ENCODE measurements around the gene ZC2HC1C. TPM values are rescaled to one million over a fixed set of nuclear protein-coding genes. Genes with fewer than 3 reads are reported as not detected.

Gene ZC2HC1C
- total and polyA plus RNA-seq, 2 of the 13 experiments (the other 11 are each of a cell fraction or from before 2014, with no cell fraction given): 3.3 to 3.5 TPM

DNA sequence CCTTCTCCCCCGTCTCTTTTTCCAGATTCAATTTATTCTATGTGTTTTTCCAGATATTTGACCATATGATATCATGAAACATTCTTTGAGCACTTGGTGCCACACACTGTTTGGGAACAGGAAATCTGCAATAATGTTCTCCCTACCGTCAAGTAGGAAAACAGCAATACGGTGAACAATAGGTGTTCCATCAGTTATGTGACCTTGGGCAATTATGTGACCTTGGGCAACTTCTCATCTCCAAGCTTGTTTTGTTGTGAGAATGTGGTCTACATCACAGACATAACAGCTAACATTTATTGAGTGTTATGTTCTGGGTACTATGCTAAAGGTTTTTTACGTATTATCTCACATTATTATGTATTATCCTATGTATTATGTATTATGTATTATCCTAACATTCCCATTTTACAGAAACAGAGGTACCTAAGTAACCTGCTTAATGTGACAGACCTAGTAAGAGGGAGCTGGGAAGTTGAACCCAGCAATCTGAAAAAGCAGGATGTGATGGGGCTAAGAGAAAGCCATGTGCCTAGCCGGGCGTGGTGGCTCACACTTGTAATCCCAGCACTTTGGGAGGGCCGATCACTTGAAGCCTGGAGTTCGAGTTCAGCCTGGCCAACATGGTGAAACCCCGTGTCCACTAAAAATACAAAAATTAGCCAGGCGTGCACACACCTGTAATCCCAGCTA, 58.6 kb downstream of the ZC2HC1C start:
- Histone ChIP-seq H2AFZ (ENCODE audit: low read length) (no peak overlapping the region), H4K20me1 (ENCODE audit: insufficient read depth, low read length) (no peaks in the 10 kb centered on the region), H3K79me2 (ENCODE audit: insufficient read depth, low read length) (peaks cover 26% of the 10 kb centered on the region), H3K9me3 (ENCODE audit: low read length) (no peaks in the 10 kb centered on the region), H3K27me3 (ENCODE audit: control insufficient read depth in 1 of 2, insufficient read depth in 2 of 2, low read length in 2 of 2) (no peaks in the 10 kb centered on the region; a peak in 1 of 5 replicates), H3K4me1 (ENCODE audit: insufficient read depth, low read length) (peaks cover 26% of the 10 kb centered on the region), H3K36me3 (replicated peaks in 1 of 2; ENCODE audit: control insufficient read depth in 1 of 2, insufficient read depth in 2 of 2, low read length in 2 of 2) (no peaks in the 10 kb centered on the region; a peak in 1 of 5 replicates), H3K4me3 (replicated peaks in 1 of 3; ENCODE audit: insufficient read depth in 1 of 3, low read depth in 2 of 3, low read length in 3 of 3) (peak overlapping the region; percentile 83 to 90 (median 84); a peak in 5 of 6 replicates), H3K27ac (ENCODE audit: extremely low read length, insufficient read depth, low read length) (peak overlapping the region; percentile 95), H3K9ac (ENCODE audit: insufficient read depth, low read depth, low read length) (peak overlapping the region; percentile 96), H3K4me2 (ENCODE audit: low read depth, low read length) (peak overlapping the region; percentile 87)
- no peak for ATAC-seq
- no TSS peak for BruUV-seq (replicated peaks)
- in situ Hi-C loops (cut with HindIII; ENCODE audit: extremely low pct_ligation_motif_present, low pct_unique_long_range_greater_than_20kb): loop anchor here (10.0 kb wide), 1 partner anchor 357 kb away; no protein-coding TSS in a partner anchor
- peak; percentile 4 for FAIRE-seq
- ChIA-PET CTCF (ENCODE audit: low intra/inter-chr PET ratio, low total read pairs) (no interaction called here), POLR2A (interaction anchor here (1.2 to 2.3 kb wide), 2 partner anchors 131 to 167 kb away, joined by 4 to 14 read pairs; no protein-coding TSS in a partner anchor)
- DNase-seq (ENCODE audit: low spot score): peak; percentile 51
- intact Hi-C loops (cut with micrococcal nuclease; ENCODE audit: unreplicated experiment): no loop called here
- WGBS (ENCODE audit: low lambda C conversion rate): 54% methylated on average over 6 of the region's 10 CpGs
- no peak for TF ChIP-seq ZNF124 (CRISPR knock-in tag; IDR thresholded peaks at IDR 0.05)
- peak; percentile 76; the same call in 1 of the 2 replicates for TF ChIP-seq SOX5 (CRISPR knock-in tag; IDR thresholded peaks at IDR 0.05; ENCODE audit: borderline replicate concordance)
- no peak for TF ChIP-seq THAP11 (CRISPR knock-in tag; IDR thresholded peaks at IDR 0.05)
- TF ChIP-seq SRSF9 (IDR thresholded peaks at IDR 0.05; ENCODE audit: borderline replicate concordance, insufficient read depth, low read depth, low read length, poor library complexity, severe bottlenecking): no peak
- TF ChIP-seq, protein P1, sequence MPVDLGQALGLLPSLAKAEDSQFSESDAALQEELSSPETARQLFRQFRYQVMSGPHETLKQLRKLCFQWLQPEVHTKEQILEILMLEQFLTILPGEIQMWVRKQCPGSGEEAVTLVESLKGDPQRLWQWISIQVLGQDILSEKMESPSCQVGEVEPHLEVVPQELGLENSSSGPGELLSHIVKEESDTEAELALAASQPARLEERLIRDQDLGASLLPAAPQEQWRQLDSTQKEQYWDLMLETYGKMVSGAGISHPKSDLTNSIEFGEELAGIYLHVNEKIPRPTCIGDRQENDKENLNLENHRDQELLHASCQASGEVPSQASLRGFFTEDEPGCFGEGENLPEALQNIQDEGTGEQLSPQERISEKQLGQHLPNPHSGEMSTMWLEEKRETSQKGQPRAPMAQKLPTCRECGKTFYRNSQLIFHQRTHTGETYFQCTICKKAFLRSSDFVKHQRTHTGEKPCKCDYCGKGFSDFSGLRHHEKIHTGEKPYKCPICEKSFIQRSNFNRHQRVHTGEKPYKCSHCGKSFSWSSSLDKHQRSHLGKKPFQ (CRISPR knock-in tag; IDR thresholded peaks at IDR 0.05; ENCODE audit: insufficient replicate concordance): no peak
- TF ChIP-seq SNRNP70 (IDR thresholded peaks at IDR 0.05; ENCODE audit: low read depth, low read length): no peak
- TF ChIP-seq ZNF207 (IDR thresholded peaks at IDR 0.05; ENCODE audit: borderline replicate concordance): no peak
- TF ChIP-seq, protein P2, sequence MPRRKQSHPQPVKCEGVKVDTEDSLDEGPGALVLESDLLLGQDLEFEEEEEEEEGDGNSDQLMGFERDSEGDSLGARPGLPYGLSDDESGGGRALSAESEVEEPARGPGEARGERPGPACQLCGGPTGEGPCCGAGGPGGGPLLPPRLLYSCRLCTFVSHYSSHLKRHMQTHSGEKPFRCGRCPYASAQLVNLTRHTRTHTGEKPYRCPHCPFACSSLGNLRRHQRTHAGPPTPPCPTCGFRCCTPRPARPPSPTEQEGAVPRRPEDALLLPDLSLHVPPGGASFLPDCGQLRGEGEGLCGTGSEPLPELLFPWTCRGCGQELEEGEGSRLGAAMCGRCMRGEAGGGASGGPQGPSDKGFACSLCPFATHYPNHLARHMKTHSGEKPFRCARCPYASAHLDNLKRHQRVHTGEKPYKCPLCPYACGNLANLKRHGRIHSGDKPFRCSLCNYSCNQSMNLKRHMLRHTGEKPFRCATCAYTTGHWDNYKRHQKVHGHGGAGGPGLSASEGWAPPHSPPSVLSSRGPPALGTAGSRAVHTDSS (CRISPR knock-in tag; conservative IDR thresholded peaks at IDR 0.05): no peak
- TF ChIP-seq, protein P3, sequence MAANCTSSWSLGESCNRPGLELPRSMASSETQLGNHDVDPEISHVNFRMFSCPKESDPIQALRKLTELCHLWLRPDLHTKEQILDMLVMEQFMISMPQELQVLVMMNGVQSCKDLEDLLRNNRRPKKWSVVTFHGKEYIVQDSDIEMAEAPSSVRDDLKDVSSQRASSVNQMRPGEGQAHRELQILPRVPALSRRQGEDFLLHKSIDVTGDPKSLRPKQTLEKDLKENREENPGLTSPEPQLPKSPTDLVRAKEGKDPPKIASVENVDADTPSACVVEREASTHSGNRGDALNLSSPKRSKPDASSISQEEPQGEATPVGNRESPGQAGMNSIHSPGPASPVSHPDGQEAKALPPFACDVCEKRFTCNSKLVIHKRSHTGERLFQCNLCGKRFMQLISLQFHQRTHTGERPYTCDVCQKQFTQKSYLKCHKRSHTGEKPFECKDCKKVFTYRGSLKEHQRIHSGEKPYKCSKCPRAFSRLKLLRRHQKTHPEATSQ (CRISPR knock-in tag; IDR thresholded peaks at IDR 0.05; ENCODE audit: borderline replicate concordance): no peak
- TF ChIP-seq MZF1 (CRISPR knock-in tag; IDR thresholded peaks at IDR 0.05; ENCODE audit: borderline replicate concordance): no peak
- TF ChIP-seq CC2D1A (CRISPR knock-in tag; IDR thresholded peaks at IDR 0.05): no peak
- no peak for TF ChIP-seq SNAI1 (CRISPR knock-in tag; IDR thresholded peaks at IDR 0.05; ENCODE audit: borderline replicate concordance)
- TF ChIP-seq, protein P4, sequence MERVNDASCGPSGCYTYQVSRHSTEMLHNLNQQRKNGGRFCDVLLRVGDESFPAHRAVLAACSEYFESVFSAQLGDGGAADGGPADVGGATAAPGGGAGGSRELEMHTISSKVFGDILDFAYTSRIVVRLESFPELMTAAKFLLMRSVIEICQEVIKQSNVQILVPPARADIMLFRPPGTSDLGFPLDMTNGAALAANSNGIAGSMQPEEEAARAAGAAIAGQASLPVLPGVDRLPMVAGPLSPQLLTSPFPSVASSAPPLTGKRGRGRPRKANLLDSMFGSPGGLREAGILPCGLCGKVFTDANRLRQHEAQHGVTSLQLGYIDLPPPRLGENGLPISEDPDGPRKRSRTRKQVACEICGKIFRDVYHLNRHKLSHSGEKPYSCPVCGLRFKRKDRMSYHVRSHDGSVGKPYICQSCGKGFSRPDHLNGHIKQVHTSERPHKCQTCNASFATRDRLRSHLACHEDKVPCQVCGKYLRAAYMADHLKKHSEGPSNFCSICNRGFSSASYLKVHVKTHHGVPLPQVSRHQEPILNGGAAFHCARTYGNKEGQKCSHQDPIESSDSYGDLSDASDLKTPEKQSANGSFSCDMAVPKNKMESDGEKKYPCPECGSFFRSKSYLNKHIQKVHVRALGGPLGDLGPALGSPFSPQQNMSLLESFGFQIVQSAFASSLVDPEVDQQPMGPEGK (CRISPR knock-in tag; IDR thresholded peaks at IDR 0.05): no peak
- no peak for TF ChIP-seq ZBTB21 (CRISPR knock-in tag; IDR thresholded peaks at IDR 0.05)
- TF ChIP-seq PAWR (CRISPR knock-in tag; IDR thresholded peaks at IDR 0.05; ENCODE audit: borderline replicate concordance): no peak
- no peak for TF ChIP-seq JUNB (CRISPR knock-in tag; IDR thresholded peaks at IDR 0.05; ENCODE audit: borderline replicate concordance)
- TF ChIP-seq ETV5 (CRISPR knock-in tag; IDR thresholded peaks at IDR 0.05; ENCODE audit: borderline replicate concordance): no peak
- no peak for TF ChIP-seq TGIF2 (CRISPR knock-in tag; IDR thresholded peaks at IDR 0.05)
